HepG2 (cell line): ENCODE results near the gene CACNA2D1. TPM values are rescaled to one million over a fixed set of nuclear protein-coding genes. Genes with fewer than 3 reads are reported as not detected.

Experiments used
- ATAC-seq: fragments of 200-7000 bp; cut with Tn5 transposase; 3 replicates; pipeline ENCODE4 v1.9.1; 2020; ENCODE audit warnings: mild to moderate bottlenecking, moderate library complexity
- BruUV-seq: library from RNA; stranded (reverse); fragments of 400-500 nt; replicated peaks from 2 replicates; lab custom pipeline; 2021; lab: Mats Ljungman, UMichigan
- CTCF ChIA-PET: fragments of 300-600 bp; formaldehyde crosslinking; extraction: SDS; loops from one replicate; lab custom pipeline; 2021; ENCODE audit warnings: low total read pairs, inconsistent platforms, low intra/inter-chr PET ratio; lab: Yijun Ruan, JAX
- POLR2A ChIA-PET: fragments of 350-600 bp; sonication (Branson Sonifier 250); formaldehyde crosslinking; loops from one replicate; lab custom pipeline; 2020; ENCODE audit warnings: antibody characterized with exemption, inconsistent platforms; lab: Yijun Ruan, JAX
- DNase-seq: peaks from one replicate; pipeline ENCODE4 v3.0.0-alpha.2; 2015; ENCODE audit warnings: low spot score
- FAIRE-seq: peaks from 3 replicates; lab custom pipeline; 2011; peaks lifted over from hg19 to GRCh38; lab: Jason Lieb, UNC
- H2AFZ ChIP-seq: one replicate; pipeline ENCODE4 v1.6.1; 2011; ENCODE audit warnings: low read length, inconsistent platforms
- H3K27ac ChIP-seq: fragments of 300-600 bp; 3 replicates; pipeline ENCODE4 v1.8.0; 2011; ENCODE audit warnings: mixed run types, mild to moderate bottlenecking, mixed read lengths, low read length, inconsistent platforms; ENCODE audit not compliant: insufficient read depth; ENCODE audit errors: extremely low read length
- H3K27me3 ChIP-seq, 2 experiments: fragments of 200-600 bp in 1 of 2; 2 replicates in 1 of 2; 3 replicates in 1 of 2; pipeline versions ENCODE4 v1.6.0 to v1.8.0; 2011; ENCODE audit warnings: low read length in 2 of 2, mild to moderate bottlenecking in 2 of 2, moderate library complexity in 2 of 2, inconsistent platforms in 1 of 2; ENCODE audit not compliant: insufficient read depth in 2 of 2, control insufficient read depth in 1 of 2
- H3K36me3 ChIP-seq, 2 experiments: fragments of 200-600 bp in 1 of 2; replicated peaks in 1 of 2; 2 replicates in 1 of 2; 3 replicates in 1 of 2; pipeline versions ENCODE4 v1.5.1 to v1.8.0; 2011; ENCODE audit warnings: low read length in 2 of 2, inconsistent platforms in 1 of 2; ENCODE audit not compliant: insufficient read depth in 2 of 2, control insufficient read depth in 1 of 2
- H3K4me1 ChIP-seq: 2 replicates; pipeline ENCODE4 v1.5.1; 2012; ENCODE audit warnings: low read length, inconsistent platforms; ENCODE audit not compliant: insufficient read depth
- H3K4me2 ChIP-seq: 2 replicates; pipeline ENCODE4 v1.6.0; 2011; ENCODE audit warnings: low read depth, low read length, inconsistent platforms
- H3K4me3 ChIP-seq, 3 experiments: fragments of 200-600 bp in 1 of 3; sonication (generic), shearing (Covaris generic) in 1 of 3; replicated peaks in 1 of 3; 2 replicates each; pipeline ENCODE4 v1.5.1; 2011 to 2016; ENCODE audit warnings: low read length in 3 of 3, inconsistent platforms in 2 of 3, low read depth in 2 of 3, mild to moderate bottlenecking in 2 of 3, control low read depth in 1 of 3, mixed read lengths in 1 of 3; ENCODE audit not compliant: insufficient read depth in 1 of 3
- H3K79me2 ChIP-seq: one replicate; pipeline ENCODE4 v1.6.1; 2011; ENCODE audit warnings: low read length, inconsistent platforms; ENCODE audit not compliant: insufficient read depth
- H3K9ac ChIP-seq: 2 replicates; pipeline ENCODE4 v1.6.0; 2011; ENCODE audit warnings: mild to moderate bottlenecking, low read depth, low read length, inconsistent platforms; ENCODE audit not compliant: insufficient read depth
- H3K9me3 ChIP-seq: 2 replicates; pipeline ENCODE4 v1.5.1; 2012; ENCODE audit warnings: mild to moderate bottlenecking, low read length
- H4K20me1 ChIP-seq: 2 replicates; pipeline ENCODE4 v1.6.0; 2011; ENCODE audit warnings: inconsistent platforms, mild to moderate bottlenecking, low read length, moderate library complexity; ENCODE audit not compliant: insufficient read depth
- BHLHE40 ChIP-seq: IDR thresholded peaks from 2 replicates; pipeline ENCODE4 v1.6.1; 2011; ENCODE audit warnings: low read length, improper control_type of control experiment
- ELF4 ChIP-seq: sonication (generic); formaldehyde crosslinking; IDR thresholded peaks from 2 replicates; pipeline ENCODE4 v1.5.0; 2020; ENCODE audit warnings: missing genetic modification reagents, mild to moderate bottlenecking, moderate library complexity, borderline replicate concordance
- IRX3 ChIP-seq: sonication (generic); formaldehyde crosslinking; IDR thresholded peaks from 2 replicates; pipeline ENCODE4 v1.8.1; 2023; ENCODE audit warnings: mild to moderate bottlenecking, low read depth, missing genetic modification reagents, borderline replicate concordance
- PRMT3 ChIP-seq: sonication (generic); formaldehyde crosslinking; IDR thresholded peaks from 2 replicates; pipeline ENCODE4 v1.8.1; 2022; ENCODE audit warnings: low read depth, mild to moderate bottlenecking, moderate library complexity, missing genetic modification reagents, borderline replicate concordance
- RORA ChIP-seq: sonication (generic); formaldehyde crosslinking; IDR thresholded peaks from 2 replicates; pipeline ENCODE4 v1.5.0; 2020; ENCODE audit warnings: mild to moderate bottlenecking, missing genetic modification reagents, moderate library complexity
- XRCC5 ChIP-seq: fragments of 200-400 bp; formaldehyde crosslinking; optimal IDR thresholded peaks from 2 replicates; pipeline ENCODE3; 2017; ENCODE audit warnings: mild to moderate bottlenecking, low read length
- ZC3H13 ChIP-seq: sonication (generic); formaldehyde crosslinking; IDR thresholded peaks from 2 replicates; pipeline ENCODE4 v1.8.1; 2023; ENCODE audit warnings: mild to moderate bottlenecking, missing genetic modification reagents, moderate library complexity
- ZNF160 ChIP-seq: sonication (generic); formaldehyde crosslinking; IDR thresholded peaks from 2 replicates; pipeline ENCODE4 v1.8.0; 2022; ENCODE audit warnings: mild to moderate bottlenecking, inconsistent platforms, missing genetic modification reagents
- ZNF224 ChIP-seq: sonication (generic); formaldehyde crosslinking; IDR thresholded peaks from 2 replicates; pipeline ENCODE4 v1.5.0; 2020; ENCODE audit warnings: mild to moderate bottlenecking, missing genetic modification reagents
- ZNF251 ChIP-seq: sonication (generic); formaldehyde crosslinking; IDR thresholded peaks from 2 replicates; pipeline ENCODE4 v1.9.0; 2021; ENCODE audit warnings: mild to moderate bottlenecking, missing genetic modification reagents
- ZNF577 ChIP-seq: sonication (generic); formaldehyde crosslinking; IDR thresholded peaks from 2 replicates; pipeline ENCODE4 v1.4.0; 2020; ENCODE audit warnings: mild to moderate bottlenecking, low read depth, missing genetic modification reagents, borderline replicate concordance
- in situ Hi-C: cut with HindIII; loops from 2 replicates; pipeline ENCODE4 v1.10.0; 2017; ENCODE audit warnings: low pct_unique_long_range_greater_than_20kb; ENCODE audit not compliant: extremely low pct_ligation_motif_present
- intact Hi-C: fragments of 100-400 bp; cut with micrococcal nuclease; formaldehyde crosslinking; loops from one replicate; pipeline ENCODE4 v1.10.0; 2022; ENCODE audit not compliant: unreplicated experiment
- polyA plus RNA-seq, 8 experiments: library from polyadenylated mRNA; depleted of rRNA in 3 of 8; stranded (reverse) in 7 of 8; unstranded in 1 of 8; fragments of >200 nt; fragmentation: Illumina TruSeq in 4 of 8; extraction: Trizol in 4 of 8; gene quantifications; 2 replicates each; pipeline versions ENCODE4 v1.2.1 to v1.2.3, GENCODE V29; 2011 to 2016; ENCODE audit warnings: low read depth in 4 of 8, missing spikeins in 1 of 8, mixed read lengths in 1 of 8; ENCODE audit not compliant: insufficient read depth in 1 of 8
- total RNA-seq, 5 experiments: library from RNA; depleted of rRNA; stranded (reverse); fragments of >200 nt; fragmentation: Illumina TruSeq; extraction: Trizol; gene quantifications; 2 replicates each; pipeline ENCODE4 v1.2.3, GENCODE V29; 2016; ENCODE audit warnings: low read depth in 1 of 5
- TF ChIP-seq, protein P1 (sequence below): sonication (generic); formaldehyde crosslinking; IDR thresholded peaks from 2 replicates; pipeline ENCODE4 v1.5.1; 2020; ENCODE audit warnings: mild to moderate bottlenecking, missing genetic modification reagents

The CACNA2D1 gene
- total and polyA plus RNA-seq, 2 of the 13 experiments (the other 11 are each of a cell fraction or from before 2014, with no cell fraction given) = not detected

DNA sequence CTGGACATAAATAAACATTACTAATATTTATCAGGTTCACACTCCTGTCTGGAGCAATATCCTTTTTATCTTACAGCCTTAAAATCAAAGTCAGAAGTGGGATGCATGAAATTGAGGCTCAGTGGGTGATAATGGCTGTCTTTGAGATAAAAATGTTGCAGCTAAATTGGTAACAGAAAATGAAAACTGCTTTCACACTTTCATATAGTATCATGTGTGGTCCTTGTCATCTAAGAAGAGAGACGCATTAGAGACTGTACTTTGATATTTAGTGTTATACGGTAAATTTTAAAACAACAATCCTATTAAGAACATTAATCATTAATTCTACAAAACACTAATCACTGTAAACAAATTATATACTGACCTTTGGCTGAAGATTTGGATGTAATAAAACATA lies 438.5 kb downstream of the CACNA2D1 start (continued):
- no peak for TF ChIP-seq RORA
- TF ChIP-seq ZNF160 = no peak
- TF ChIP-seq, protein P1, sequence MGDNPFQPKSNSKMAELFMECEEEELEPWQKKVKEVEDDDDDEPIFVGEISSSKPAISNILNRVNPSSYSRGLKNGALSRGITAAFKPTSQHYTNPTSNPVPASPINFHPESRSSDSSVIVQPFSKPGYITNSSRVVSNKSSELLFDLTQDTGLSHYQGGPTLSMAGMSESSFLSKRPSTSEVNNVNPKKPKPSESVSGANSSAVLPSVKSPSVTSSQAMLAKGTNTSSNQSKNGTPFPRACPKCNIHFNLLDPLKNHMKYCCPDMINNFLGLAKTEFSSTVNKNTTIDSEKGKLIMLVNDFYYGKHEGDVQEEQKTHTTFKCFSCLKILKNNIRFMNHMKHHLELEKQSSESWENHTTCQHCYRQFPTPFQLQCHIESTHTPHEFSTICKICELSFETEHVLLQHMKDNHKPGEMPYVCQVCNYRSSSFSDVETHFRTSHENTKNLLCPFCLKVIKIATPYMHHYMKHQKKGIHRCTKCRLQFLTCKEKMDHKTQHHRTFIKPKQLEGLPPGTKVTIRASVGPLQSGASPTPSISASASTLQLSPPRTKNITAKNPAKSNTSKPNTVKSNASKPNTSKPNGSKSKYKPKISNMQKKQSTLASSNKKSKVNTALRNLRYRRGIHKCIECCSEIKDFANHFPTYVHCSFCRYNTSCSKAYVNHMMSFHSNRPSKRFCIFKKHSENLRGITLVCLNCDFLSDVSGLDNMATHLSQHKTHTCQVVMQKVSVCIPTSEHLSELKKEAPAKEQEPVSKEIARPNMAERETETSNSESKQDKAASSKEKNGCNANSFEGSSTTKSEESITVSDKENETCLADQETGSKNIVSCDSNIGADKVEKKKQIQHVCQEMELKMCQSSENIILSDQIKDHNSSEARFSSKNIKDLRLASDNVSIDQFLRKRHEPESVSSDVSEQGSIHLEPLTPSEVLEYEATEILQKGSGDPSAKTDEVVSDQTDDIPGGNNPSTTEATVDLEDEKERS = no peak

- DNase-seq = no peak
- CTCF ChIA-PET = no interaction called here
- intact Hi-C loops = no loop called here
- Histone ChIP-seq H3K9ac (no peak overlapping the region), H3K4me2 (no peak overlapping the region), H3K36me3 (no peaks in the 10 kb centered on the region), H3K9me3 (no peaks in the 10 kb centered on the region), H2AFZ (no peak overlapping the region), H3K4me3 (no peak overlapping the region), H3K27ac (no peak overlapping the region), H3K27me3 (no peaks in the 10 kb centered on the region), H3K4me1 (no peaks in the 10 kb centered on the region), H3K79me2 (no peaks in the 10 kb centered on the region), H4K20me1 (no peaks in the 10 kb centered on the region)
- in situ Hi-C loops = no loop called here
- no peak for ATAC-seq
- no TSS peak for BruUV-seq
- POLR2A ChIA-PET = no interaction called here
- FAIRE-seq = no peak
- no peak for TF ChIP-seq ELF4
- TF ChIP-seq XRCC5 = no peak
- TF ChIP-seq ZNF251 = no peak
- no peak for TF ChIP-seq PRMT3 (CRISPR knock-in tag)
- no peak for TF ChIP-seq IRX3 (CRISPR knock-in tag)
- TF ChIP-seq ZC3H13 (CRISPR knock-in tag) = no peak
- TF ChIP-seq ZNF577 (CRISPR knock-in tag) = no peak
- no peak for TF ChIP-seq BHLHE40
- TF ChIP-seq ZNF160 = no peak
- TF ChIP-seq ZNF224 (CRISPR knock-in tag) = no peak
Measured at GRCh38 chr7:81993186-81993585, 450.4 kb downstream of the CACNA2D1 start.
